ENCODE results near the gene GSTM3.
"Not testable (repeated sequence)": the region's sequence is repeated elsewhere in the genome, so short reads cannot be mapped to it uniquely, and the experiment has no call there.

The GSTM3 gene

DNA sequence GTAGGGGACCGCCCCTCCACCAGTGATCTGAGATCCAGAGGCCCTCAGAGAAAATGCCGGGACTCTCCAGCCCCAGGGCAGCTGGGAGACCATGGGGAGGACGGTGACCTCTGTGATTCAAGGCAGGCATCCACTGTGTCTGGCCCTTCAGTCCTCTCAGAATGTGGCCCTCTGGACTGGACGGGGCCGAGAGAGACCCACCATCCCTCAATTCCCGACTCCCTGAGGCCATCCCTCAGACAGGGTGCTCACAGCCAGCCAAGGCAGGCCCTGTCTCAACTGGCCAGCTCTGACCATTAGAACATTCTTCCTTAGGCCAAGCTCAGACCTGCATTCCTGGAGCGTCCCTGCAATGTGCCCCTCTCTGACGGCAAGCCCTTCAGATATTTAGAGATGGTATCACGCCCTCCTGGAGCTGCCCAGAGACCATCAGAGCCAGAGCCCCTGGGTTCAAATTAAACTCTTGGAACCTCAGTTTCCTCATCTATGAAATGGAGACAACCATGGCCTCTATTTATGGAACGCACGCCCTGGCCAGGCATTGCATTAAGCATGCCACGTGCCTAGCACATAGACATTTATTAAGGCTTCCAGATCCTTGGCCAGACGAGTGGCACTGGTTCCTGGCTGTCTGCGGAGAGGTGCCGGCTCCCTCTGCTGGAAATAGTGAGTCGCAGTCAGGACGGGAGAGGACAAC, 32.5 kb upstream of the GSTM3 start:
- Histone ChIP-seq H3K9me3 (ENCODE audit: control insufficient read depth, low read depth, low read length) (no peaks in the 10 kb centered on the region), H3K27me3 (ENCODE audit: control insufficient read depth, insufficient read depth, low read length) (no peaks in the 10 kb centered on the region), H3K36me3 (ENCODE audit: control insufficient read depth, low read depth, low read length) (no peaks in the 10 kb centered on the region), H3K4me3 (ENCODE audit: low read length) (no peak overlapping the region), H3K4me1 (ENCODE audit: control insufficient read depth, low read depth, low read length) (no peaks in the 10 kb centered on the region), H3K27ac (ENCODE audit: low read length) (no peak overlapping the region), H3K9ac (ENCODE audit: low read length) (no peak overlapping the region)

DNA sequence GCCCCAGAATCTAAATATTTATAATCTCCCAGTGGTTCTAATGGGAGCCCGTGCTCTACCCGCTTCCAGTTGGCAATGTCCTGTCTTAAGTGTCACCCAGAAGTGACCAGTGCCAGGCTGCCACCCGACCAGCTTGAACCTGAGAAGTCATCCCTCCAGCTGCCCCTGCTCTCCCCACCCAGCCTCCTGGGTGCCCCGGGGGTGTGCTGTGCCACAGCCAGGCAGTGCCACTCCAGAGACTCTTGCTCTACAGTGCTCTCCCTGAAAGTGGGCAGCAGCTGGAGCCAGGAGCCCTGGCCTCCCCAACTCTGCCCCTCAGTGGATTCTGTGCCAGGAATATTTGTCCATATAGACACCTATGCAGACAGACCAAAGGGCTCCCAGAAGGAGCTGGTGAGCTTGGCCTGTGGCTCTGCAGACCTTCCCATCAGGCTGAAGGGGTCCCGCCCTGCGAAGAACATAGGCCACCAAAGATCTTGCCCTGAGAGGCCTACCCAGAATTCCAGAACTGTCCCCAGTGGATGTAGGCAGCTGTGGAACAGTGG, 31.9 kb upstream of the GSTM3 start:
- Histone ChIP-seq H3K4me1 (ENCODE audit: control insufficient read depth, low read depth, low read length) (no peaks in the 10 kb centered on the region), H3K27me3 (ENCODE audit: control insufficient read depth, insufficient read depth, low read length) (no peaks in the 10 kb centered on the region), H3K4me3 (ENCODE audit: low read length) (no peak overlapping the region), H3K36me3 (ENCODE audit: control insufficient read depth, low read depth, low read length) (no peaks in the 10 kb centered on the region), H3K9me3 (ENCODE audit: control insufficient read depth, low read depth, low read length) (no peaks in the 10 kb centered on the region), H3K27ac (ENCODE audit: low read length) (no peak overlapping the region), H3K9ac (ENCODE audit: low read length) (no peak overlapping the region)

DNA sequence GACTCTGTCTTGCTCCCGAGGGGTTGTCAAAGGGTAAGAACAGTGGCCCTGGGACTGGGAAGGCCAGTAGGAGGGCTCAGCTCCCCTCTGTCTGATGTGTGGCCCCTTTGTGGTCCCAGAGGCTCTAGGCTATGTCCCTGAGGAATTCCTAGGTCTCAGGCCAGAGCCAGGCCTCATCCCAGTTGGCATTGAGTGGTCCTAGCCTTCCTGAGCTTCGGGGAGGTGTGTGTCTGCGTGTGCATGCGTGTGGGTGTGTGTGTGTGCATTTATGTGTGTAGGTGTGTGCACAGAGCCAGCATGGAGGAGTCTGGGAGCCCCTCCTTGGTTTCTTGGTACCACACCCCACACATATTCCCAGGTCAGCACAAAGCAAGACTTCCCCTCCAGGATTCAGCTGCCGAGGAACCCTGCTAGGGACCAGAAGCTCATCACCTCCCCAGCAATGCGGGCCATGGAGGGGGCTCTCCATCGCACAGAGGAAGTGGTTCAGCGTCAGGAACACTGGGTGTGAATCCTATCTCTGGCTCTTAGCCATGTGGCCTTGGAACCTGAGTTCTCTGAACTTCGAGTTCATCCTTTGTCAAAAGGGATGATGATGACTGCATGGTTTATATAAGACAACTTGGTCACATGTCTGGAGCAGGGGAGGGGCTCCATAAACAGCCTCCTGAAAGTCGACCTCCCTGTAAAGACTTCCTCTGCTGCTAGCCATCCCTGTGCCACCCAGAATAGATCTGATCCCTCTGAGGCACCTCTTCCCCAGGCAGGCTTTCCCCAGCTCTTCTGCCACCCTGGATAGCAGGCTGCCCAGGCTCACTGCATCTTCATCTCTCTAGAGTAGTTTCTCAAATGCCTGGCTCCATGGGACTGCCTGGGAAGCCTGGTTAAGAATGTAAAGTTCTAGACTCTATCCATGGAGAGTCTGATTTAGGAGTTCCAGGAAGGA, 31.1 kb upstream of the GSTM3 start:
- Histone ChIP-seq H3K4me3 (ENCODE audit: low read length) (no peak overlapping the region), H3K27me3 (ENCODE audit: control insufficient read depth, insufficient read depth, low read length) (no peaks in the 10 kb centered on the region), H3K36me3 (ENCODE audit: control insufficient read depth, low read depth, low read length) (no peaks in the 10 kb centered on the region), H3K9ac (ENCODE audit: low read length) (no peak overlapping the region), H3K9me3 (ENCODE audit: control insufficient read depth, low read depth, low read length) (no peaks in the 10 kb centered on the region), H3K27ac (ENCODE audit: low read length) (no peak overlapping the region), H3K4me1 (ENCODE audit: control insufficient read depth, low read depth, low read length) (no peaks in the 10 kb centered on the region)

DNA sequence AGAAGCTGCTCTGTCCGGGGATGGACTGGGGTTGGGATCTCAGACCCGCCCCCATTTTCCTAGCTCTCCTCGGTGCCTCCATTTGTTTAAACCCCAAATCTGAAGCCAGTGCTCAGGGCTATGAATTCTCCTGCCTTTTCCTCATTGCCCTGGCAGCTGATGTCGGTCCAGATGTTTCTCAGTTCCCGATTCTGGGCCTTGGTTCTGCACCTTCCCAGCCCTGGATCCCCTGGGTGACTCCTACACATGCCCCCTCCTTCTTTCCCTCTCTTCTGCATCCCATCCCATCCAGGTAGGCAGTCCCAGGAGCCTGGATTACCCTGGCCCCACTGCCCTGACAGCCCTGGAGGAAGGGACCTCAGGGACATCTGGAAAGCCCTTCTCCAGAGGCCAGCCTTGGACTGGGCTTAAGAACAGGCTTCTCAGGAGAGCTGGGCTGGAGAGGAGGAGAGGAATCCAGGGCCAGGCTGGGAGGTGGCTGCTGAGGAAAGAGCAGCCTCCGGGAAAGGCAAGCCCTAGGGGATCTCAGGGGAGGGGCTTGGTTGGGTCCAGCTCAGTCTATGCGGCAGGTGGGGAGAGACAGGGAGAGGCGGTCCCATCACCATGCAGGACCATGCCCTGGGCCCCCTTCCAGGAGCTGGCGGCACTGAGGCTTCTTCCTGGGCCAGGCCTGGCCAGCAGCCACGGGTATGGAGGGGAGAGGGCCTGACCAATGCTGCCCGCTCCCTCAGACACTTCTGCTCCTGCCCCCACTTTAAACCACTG, 29.7 kb upstream of the GSTM3 start:
- Histone ChIP-seq H3K9ac (ENCODE audit: low read length) (no peak overlapping the region), H3K9me3 (ENCODE audit: control insufficient read depth, low read depth, low read length) (no peaks in the 10 kb centered on the region), H3K27ac (ENCODE audit: low read length) (no peak overlapping the region), H3K4me1 (ENCODE audit: control insufficient read depth, low read depth, low read length) (no peaks in the 10 kb centered on the region), H3K4me3 (ENCODE audit: low read length) (no peak overlapping the region), H3K36me3 (ENCODE audit: control insufficient read depth, low read depth, low read length) (no peaks in the 10 kb centered on the region), H3K27me3 (ENCODE audit: control insufficient read depth, insufficient read depth, low read length) (no peaks in the 10 kb centered on the region)

DNA sequence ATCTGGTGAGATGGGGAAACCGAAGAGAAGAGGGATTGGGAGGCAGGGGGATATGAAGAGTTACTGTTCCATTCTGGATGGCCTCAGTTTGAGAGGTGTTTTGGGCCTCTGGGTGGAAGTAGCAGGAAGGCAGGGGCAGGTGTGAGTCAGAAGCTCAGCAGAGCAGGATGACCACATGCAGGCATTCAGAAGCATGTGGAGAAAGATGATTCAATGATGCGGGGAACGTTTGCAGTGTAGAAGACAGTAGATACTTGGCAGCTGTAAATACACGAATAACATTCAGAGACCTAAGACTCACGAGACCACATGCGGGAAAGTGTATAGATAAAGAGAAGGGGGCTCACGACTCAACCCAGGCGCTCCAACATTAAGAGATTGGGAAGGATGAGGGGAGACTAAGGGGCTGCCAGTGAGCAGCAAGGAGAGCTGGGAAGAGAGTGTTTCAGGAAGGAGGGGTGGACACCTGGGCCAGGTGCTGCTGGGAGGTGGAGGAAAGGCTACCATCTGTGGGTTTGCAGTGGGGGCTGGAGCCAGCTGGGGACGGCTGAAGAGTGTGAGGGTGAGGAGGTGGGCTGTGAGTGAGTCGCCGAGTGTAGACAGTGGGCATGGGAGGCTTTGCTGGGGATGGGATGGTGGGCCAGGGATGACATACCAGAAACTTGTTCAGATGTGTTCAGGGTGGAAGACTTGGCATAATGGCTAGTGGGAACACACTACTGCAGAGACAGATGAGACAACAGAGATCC, 28.7 kb upstream of the GSTM3 start:
- Histone ChIP-seq H3K27ac (ENCODE audit: low read length) (no peak overlapping the region), H3K4me1 (ENCODE audit: control insufficient read depth, low read depth, low read length) (no peaks in the 10 kb centered on the region), H3K9ac (ENCODE audit: low read length) (no peak overlapping the region)

DNA sequence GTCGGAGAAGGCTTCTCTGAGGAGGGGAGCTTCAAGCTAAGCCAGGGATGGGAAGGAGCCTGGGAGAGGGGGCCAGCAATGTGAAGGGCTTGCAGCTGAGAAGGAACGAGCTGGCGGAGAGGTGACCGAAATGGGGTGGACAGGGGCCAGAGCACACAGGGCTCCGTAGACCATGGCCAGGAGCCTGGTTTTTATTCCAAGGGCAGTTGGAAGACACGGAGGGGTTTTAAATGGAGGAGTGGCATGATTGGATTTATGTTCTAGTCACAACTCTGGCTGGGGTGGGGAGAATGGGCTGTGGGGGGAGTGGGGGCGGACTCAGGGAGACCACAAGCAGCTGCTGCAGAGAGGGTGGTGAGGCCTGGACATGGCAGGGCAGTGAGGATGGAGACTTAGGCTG, 28.0 kb upstream of the GSTM3 start:
- Histone ChIP-seq H3K9me3 (ENCODE audit: control insufficient read depth, low read depth, low read length) (no peaks in the 10 kb centered on the region), H3K36me3 (ENCODE audit: control insufficient read depth, low read depth, low read length) (no peaks in the 10 kb centered on the region), H3K4me3 (ENCODE audit: low read length) (no peak overlapping the region), H3K27ac (ENCODE audit: low read length) (no peak overlapping the region), H3K9ac (ENCODE audit: low read length) (no peak overlapping the region), H3K4me1 (ENCODE audit: control insufficient read depth, low read depth, low read length) (no peaks in the 10 kb centered on the region), H3K27me3 (ENCODE audit: control insufficient read depth, insufficient read depth, low read length) (no peaks in the 10 kb centered on the region)

More for the DNA sequence above, 28.7 kb upstream of the GSTM3 start:
- H3K9me3 ChIP-seq (ENCODE audit: control insufficient read depth, low read depth, low read length), result no peaks in the 10 kb centered on the region
- H3K4me3 ChIP-seq (ENCODE audit: low read length), result no peak overlapping the region
- H3K36me3 ChIP-seq (ENCODE audit: control insufficient read depth, low read depth, low read length), result no peaks in the 10 kb centered on the region
- no peaks in the 10 kb centered on the region for H3K27me3 ChIP-seq (ENCODE audit: control insufficient read depth, insufficient read depth, low read length)

DNA sequence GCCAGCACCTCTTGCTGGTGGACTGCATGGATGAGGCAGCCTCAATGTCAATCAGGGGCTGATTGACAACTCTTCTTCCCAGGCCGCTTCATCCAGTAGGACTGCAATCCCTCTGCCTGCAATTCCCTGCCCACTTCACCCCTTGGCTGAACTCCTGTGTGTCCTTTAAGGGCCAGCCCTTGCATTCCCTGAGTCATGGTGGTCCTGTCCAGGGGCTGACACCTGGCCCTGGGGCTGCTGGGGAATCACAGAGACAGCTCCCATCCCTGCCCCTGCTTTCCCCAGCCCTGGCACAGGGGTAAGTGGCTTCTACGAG, 27.5 kb upstream of the GSTM3 start:
- no peak overlapping the region for H3K9ac ChIP-seq (ENCODE audit: low read length)
- no peaks in the 10 kb centered on the region for H3K27me3 ChIP-seq (ENCODE audit: control insufficient read depth, insufficient read depth, low read length)
- H3K9me3 ChIP-seq (ENCODE audit: control insufficient read depth, low read depth, low read length), result no peaks in the 10 kb centered on the region
- no peaks in the 10 kb centered on the region for H3K36me3 ChIP-seq (ENCODE audit: control insufficient read depth, low read depth, low read length)
- H3K27ac ChIP-seq (ENCODE audit: low read length), result no peak overlapping the region
- H3K4me1 ChIP-seq (ENCODE audit: control insufficient read depth, low read depth, low read length), result no peaks in the 10 kb centered on the region
- no peak overlapping the region for H3K4me3 ChIP-seq (ENCODE audit: low read length)

DNA sequence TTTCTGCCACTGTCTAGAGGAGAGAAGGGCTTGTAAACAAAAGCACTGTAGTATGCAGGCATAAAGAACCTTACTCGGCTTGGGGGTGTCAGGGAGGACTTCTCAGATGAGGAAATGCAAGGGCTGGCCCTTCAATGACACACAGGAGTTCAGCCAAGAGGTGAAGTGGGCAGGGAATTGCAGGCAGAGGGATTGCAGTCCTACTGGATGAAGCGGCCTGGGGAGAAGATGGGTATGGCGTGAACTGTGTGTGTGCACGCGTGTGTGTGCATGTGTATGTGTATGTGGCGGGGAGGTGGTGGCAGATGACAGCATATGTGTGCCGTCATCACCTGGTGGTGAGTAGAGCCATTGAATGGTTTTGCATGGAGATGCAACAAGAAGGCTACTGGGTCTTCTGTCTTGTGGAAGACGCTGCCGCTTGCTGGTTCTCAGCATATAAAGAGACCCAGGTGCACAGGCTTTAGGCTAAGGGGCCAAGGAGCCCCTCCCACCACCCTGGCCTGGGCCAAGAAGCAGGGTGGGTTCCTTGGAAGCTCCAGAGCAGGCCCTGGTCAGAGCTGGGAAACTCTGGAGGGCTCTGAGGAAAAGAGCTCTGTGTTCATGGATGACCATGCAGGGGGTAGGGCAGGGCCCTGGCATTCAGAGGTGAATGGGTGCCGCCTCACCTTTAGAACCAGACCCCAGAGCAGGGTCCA, 26.9 kb upstream of the GSTM3 start:
- Histone ChIP-seq H3K27ac (ENCODE audit: low read length) (no peak overlapping the region), H3K27me3 (ENCODE audit: control insufficient read depth, insufficient read depth, low read length) (no peaks in the 10 kb centered on the region), H3K9ac (ENCODE audit: low read length) (no peak overlapping the region), H3K9me3 (ENCODE audit: control insufficient read depth, low read depth, low read length) (no peaks in the 10 kb centered on the region), H3K36me3 (ENCODE audit: control insufficient read depth, low read depth, low read length) (no peaks in the 10 kb centered on the region), H3K4me3 (ENCODE audit: low read length) (no peak overlapping the region), H3K4me1 (ENCODE audit: control insufficient read depth, low read depth, low read length) (no peaks in the 10 kb centered on the region)

DNA sequence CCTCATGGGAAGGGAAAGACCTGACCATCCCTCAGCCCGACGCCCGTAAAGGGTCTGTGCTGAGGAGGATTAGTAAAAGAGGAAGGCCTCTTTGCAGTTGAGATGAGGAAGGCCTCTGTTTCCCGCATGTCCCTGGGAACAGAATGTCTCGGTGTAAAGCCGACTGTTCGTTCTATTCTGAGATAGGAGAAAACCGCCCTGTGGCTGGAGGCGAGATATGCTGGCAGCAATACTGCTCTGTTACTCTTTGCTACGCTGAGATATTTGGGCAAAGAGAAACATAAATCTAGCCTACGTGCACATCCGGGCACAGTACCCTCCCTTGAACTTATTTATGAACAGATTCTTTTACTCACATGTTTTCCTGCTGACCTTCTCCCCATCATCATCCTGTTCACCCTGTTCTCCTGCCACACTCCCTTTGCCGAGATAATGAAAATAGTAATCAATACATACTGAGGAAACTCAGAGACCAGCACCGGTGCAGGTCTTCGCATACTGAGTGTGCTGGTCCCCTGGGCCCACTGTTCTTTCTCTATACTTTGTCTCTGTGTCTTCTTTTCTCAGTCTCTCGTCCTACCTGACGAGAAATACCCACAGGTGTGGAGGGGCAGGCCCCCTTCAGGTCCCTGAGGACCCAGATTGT, 26.3 kb upstream of the GSTM3 start:
- H3K36me3 ChIP-seq (ENCODE audit: control insufficient read depth, low read depth, low read length); H3K9ac ChIP-seq (ENCODE audit: low read length); H3K4me1 ChIP-seq (ENCODE audit: control insufficient read depth, low read depth, low read length); H3K27ac ChIP-seq (ENCODE audit: low read length); H3K4me3 ChIP-seq (ENCODE audit: low read length); H3K9me3 ChIP-seq (ENCODE audit: control insufficient read depth, low read depth, low read length); H3K27me3 ChIP-seq (ENCODE audit: control insufficient read depth, insufficient read depth, low read length): not testable (repeated sequence)

DNA sequence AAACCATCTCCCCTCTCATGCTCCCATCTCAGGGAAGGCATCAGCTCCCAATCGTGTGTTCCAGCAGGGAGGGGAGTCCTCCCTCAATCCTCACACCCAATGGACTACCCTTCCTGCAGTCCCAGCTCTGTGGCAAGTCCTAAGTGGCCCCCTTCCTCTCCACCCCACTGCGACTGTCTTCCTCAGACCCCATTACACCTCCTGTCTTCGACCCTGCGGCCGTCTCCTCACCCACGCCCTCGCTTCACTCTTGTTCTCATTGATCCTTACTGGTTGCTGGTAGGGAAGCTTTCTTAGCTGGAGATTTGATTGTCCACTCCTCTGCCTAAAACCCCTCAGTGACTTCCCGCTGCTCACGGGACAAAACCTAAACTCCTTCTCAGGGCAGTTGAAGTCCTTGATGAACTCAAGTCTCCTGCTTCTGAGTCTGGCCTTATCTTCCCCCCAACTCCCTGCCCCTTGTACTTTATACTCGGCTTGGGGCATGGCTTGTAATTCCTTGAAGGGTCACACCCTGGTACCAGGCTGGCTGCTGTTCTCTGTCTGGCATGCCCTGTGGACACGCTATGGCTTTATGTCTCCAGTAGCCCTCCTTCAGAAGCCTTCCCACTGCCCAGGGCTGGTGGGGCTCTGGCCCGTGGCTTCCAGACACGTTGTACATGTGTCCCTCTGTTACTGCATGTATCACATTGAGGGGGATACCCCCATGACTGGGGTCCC, 25.2 kb upstream of the GSTM3 start:
- no peak overlapping the region for H3K9ac ChIP-seq (ENCODE audit: low read length)
- no peak overlapping the region for H3K27ac ChIP-seq (ENCODE audit: low read length)
- no peaks in the 10 kb centered on the region for H3K36me3 ChIP-seq (ENCODE audit: control insufficient read depth, low read depth, low read length)
- no peak overlapping the region for H3K4me3 ChIP-seq (ENCODE audit: low read length)
- no peaks in the 10 kb centered on the region for H3K4me1 ChIP-seq (ENCODE audit: control insufficient read depth, low read depth, low read length)
- no peaks in the 10 kb centered on the region for H3K27me3 ChIP-seq (ENCODE audit: control insufficient read depth, insufficient read depth, low read length)
- no peaks in the 10 kb centered on the region for H3K9me3 ChIP-seq (ENCODE audit: control insufficient read depth, low read depth, low read length)
